Measurements from ENCODE around the gene UBE2F. TPM values are rescaled to one million over a fixed set of nuclear protein-coding genes. Genes with fewer than 3 reads are reported as not detected.

Gene UBE2F
- total RNA-seq, 1 experiment from 2014 or later = 62.1 TPM

DNA sequence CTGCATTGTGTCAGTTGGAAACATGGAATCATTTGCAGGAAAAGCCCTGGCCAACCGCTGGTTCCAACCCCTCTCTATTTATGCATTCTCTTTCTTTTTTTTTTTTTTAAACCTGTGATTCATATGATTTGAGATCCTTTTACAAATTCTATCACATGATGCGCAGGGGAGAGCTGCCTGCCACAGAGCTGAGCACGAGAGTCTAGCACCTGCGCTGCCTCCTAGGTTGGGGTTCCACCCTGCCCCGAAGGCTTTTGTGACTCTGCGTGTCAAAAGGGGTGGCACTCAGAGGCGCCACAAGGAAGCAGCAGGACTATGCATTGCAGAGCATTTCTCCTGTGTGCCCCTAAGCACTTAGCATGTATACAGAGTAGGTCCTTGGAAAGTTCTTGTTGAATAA is 116.0 kb downstream of the UBE2F start:
- no peak overlapping the region for H3K56ac ChIP-seq (ENCODE audit: insufficient read length, low read depth, low read length)
- H3K4me1 ChIP-seq (ENCODE audit: insufficient read depth, low read length) = no peaks in the 10 kb centered on the region; the same call in 1 of the 2 replicates
- no peak overlapping the region for H3K18ac ChIP-seq (ENCODE audit: insufficient read length, low read depth, low read length)
- Mint-ChIP-seq H3K4me3 (no peak overlapping the region), H3K27me3 (ENCODE audit: low read depth) (no peaks in the 10 kb centered on the region), H3K4me1 (peaks cover 22 to 23% of the 10 kb centered on the region in 2 experiments), H3K36me3 (ENCODE audit: insufficient read depth in 1 of 3, low read depth in 3 of 3) (peaks cover 67 to 81% (median 80%) of the 10 kb centered on the region in 3 experiments), H3K27ac (no peak overlapping the region), H3K9me3 (peaks cover 0 to 5% of the 10 kb centered on the region in 2 experiments; a peak in 1 of 5 replicates)
- H3K4me2 ChIP-seq (ENCODE audit: insufficient read depth, insufficient read length, low read length) = no peak overlapping the region
- H2BK20ac ChIP-seq (ENCODE audit: low read depth, low read length, poor library complexity, severe bottlenecking) = no peak overlapping the region
- no peak overlapping the region for H3K27ac ChIP-seq (ENCODE audit: insufficient read length, low read depth, low read length)
- peaks cover 2% of the 10 kb centered on the region for H3K79me1 ChIP-seq (ENCODE audit: insufficient read depth, low read depth, low read length, poor library complexity, severe bottlenecking)
- no peak overlapping the region for H3K23ac ChIP-seq (ENCODE audit: insufficient read length, low read depth, low read length)
- H3K14ac ChIP-seq (ENCODE audit: insufficient read depth, low read length) = no peak overlapping the region
- H4K5ac ChIP-seq (ENCODE audit: insufficient read length, low read depth, low read length) = no peak overlapping the region
- H4K20me1 ChIP-seq (ENCODE audit: control insufficient read depth, insufficient read depth, insufficient read length) = no peaks in the 10 kb centered on the region
- H2AFZ ChIP-seq (ENCODE audit: low read length) = no peak overlapping the region
- no peak overlapping the region for H4K91ac ChIP-seq (ENCODE audit: insufficient read length, low read depth, low read length)
- H2AK5ac ChIP-seq (ENCODE audit: insufficient read length, low read length) = no peak overlapping the region
- TF ChIP-seq CTCF (conservative IDR thresholded peaks at IDR 0.05) = no peak
- no peaks in the 10 kb centered on the region for H3K23me2 ChIP-seq (ENCODE audit: insufficient read length, low read depth, low read length, poor library complexity, severe bottlenecking)
- no peak overlapping the region for H2BK5ac ChIP-seq (ENCODE audit: insufficient read length, low read length)
- no peak for DNase-seq
- no peaks in the 10 kb centered on the region for H3K27me3 ChIP-seq (ENCODE audit: insufficient read depth, low read length)
- H3K9me3 ChIP-seq (ENCODE audit: control insufficient read depth, low read depth, low read length) = no peaks in the 10 kb centered on the region
- no peaks in the 10 kb centered on the region for H3K79me2 ChIP-seq (ENCODE audit: insufficient read depth, low read length)
- no peak overlapping the region for H3T11ph ChIP-seq (ENCODE audit: low read length)
- no peak overlapping the region for H2BK12ac ChIP-seq (ENCODE audit: insufficient read length, low read depth, low read length)
- no peak overlapping the region for H2BK120ac ChIP-seq (ENCODE audit: low read depth, low read length, poor library complexity, severe bottlenecking)
- no peak overlapping the region for H4K8ac ChIP-seq (replicated peaks; ENCODE audit: insufficient read length, low read depth, low read length)
- H2BK15ac ChIP-seq (ENCODE audit: low read depth, low read length) = no peak overlapping the region
- H3K4ac ChIP-seq (ENCODE audit: low read depth, low read length) = no peak overlapping the region
- WGBS (ENCODE audit: extremely low coverage, insufficient read length, low lambda C conversion rate) = no CpG with 5 or more reads among the region's 7 CpGs
- H3K9ac ChIP-seq (ENCODE audit: extremely low read depth, insufficient read length, low read length) = no peak overlapping the region

Measured in H9 (cell line).